ENCODE measurements around the gene NOXO1. TPM values are rescaled to one million over a fixed set of nuclear protein-coding genes. Genes with fewer than 3 reads are reported as not detected.
A peak's percentile ranks its signal among the peaks of the same experiment; 100 is the strongest.

Gene NOXO1
- total RNA-seq, 3 donors from 2014 or later = 0.88 to 0.98 TPM; not detected in 1

DNA sequence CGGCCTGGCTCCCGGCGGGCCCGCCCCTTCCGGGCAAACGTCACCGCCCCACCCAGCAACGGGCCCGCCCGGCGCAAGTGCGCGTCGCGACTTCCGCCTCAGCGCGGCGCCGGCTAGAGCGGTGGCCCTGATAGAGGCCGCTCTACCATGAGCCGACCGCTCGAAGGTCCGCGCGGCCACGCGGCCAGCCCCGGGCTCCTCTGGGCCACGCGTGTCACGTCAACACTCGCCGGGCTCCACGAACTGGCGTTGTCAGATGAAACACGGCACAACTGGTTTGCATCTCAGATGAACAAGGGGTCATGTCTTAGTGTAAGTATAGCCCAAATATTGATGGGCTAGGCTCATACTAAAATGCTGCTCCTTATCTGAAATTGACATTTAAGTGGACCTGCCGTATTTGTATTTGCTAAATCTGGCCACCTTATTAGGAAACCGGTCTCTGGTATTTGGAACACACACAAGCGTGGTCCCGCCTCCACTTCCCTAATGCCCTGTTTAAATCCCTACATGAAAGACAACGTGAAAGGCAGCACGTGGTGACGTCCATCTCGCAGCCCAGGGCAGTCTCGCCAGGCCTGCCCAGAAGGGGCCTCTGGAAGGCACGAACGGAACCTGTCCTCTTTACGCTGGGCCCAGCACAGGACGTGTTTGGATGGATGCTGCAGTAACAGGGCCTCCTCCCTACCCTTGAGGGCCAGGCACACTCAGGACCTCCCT lies 28.7 kb upstream of the NOXO1 start, which contains the start of gene ZNF598:
Gene ZNF598, minus strand, starts transcription at position 31 of the 720 bp plus-strand sequence.
- Histone ChIP-seq H3K27ac (peak within 1 kb of the TSS; percentile 92 to 97), H3K4me1 (peaks cover 9 to 24% of the 10 kb centered on the region in 2 donors), H3K4me3 (peak within 1 kb of the TSS; percentile 87 to 96 (median 87)), H3K9me3 (no peaks in the 10 kb centered on the region), H3K27me3 (no peaks in the 10 kb centered on the region), H3K36me3 (no peaks in the 10 kb centered on the region)
- TF ChIP-seq, protein P1, sequence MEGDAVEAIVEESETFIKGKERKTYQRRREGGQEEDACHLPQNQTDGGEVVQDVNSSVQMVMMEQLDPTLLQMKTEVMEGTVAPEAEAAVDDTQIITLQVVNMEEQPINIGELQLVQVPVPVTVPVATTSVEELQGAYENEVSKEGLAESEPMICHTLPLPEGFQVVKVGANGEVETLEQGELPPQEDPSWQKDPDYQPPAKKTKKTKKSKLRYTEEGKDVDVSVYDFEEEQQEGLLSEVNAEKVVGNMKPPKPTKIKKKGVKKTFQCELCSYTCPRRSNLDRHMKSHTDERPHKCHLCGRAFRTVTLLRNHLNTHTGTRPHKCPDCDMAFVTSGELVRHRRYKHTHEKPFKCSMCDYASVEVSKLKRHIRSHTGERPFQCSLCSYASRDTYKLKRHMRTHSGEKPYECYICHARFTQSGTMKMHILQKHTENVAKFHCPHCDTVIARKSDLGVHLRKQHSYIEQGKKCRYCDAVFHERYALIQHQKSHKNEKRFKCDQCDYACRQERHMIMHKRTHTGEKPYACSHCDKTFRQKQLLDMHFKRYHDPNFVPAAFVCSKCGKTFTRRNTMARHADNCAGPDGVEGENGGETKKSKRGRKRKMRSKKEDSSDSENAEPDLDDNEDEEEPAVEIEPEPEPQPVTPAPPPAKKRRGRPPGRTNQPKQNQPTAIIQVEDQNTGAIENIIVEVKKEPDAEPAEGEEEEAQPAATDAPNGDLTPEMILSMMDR (IDR thresholded peaks at IDR 0.05) = peak in 1 of 3 donors; percentile 6
- TF ChIP-seq POLR2A (IDR thresholded peaks at IDR 0.05) (peak; percentile 77), POLR2AphosphoS5 (IDR thresholded peaks at IDR 0.05) (peak; percentile 85 to 94 (median 89))
- peak; percentile 56 to 74 for DNase-seq (ENCODE audit: low spot score in 2 of 2)
- intact Hi-C loops (cut with DNase I; ENCODE audit: low total_unique reads) = loop anchor here (5.0 kb wide), 1 partner anchor 1803 kb away; no protein-coding TSS in a partner anchor

DNA sequence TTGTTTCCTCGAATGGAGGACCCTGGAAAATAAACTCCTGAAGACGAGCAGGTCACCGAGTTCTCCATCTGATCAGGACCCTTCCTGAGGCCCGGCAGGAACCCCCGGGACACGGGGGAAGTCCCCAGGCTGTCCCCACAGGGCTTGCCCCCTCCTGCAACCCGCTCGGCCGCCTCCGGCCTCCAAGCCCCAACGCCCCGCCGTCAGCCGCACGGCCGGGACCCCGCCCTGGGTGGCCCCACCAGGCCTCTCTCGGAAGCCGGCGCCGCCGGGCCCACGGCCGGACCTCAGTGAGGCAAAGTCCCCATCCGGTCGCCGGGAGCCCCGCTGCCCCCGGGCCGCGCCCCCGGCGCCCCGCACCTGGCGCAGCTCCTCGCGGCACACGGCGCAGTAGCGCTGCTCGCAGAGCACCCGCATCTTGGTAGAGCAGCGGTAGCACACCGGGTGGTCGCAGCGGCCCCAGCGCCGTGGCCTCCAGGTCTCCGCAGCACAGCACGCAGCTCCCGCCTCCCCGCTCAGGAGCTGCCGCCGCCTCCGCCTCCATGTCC lies 28.0 kb upstream of the NOXO1 start:
- no peaks in the 10 kb centered on the region for H3K27me3 ChIP-seq
- peak overlapping the region; percentile 87 to 96 (median 87) for H3K4me3 ChIP-seq
- DNase-seq (ENCODE audit: low spot score in 2 of 2) = no peak
- H3K9me3 ChIP-seq = no peaks in the 10 kb centered on the region
- intact Hi-C loops (cut with DNase I; ENCODE audit: low total_unique reads) = loop anchor here (5.0 kb wide), 1 partner anchor 1802 kb away; no protein-coding TSS in a partner anchor
- no peaks in the 10 kb centered on the region for H3K36me3 ChIP-seq
- H3K27ac ChIP-seq = peak overlapping the region; percentile 92 to 97
- peaks cover 11 to 26% of the 10 kb centered on the region in 2 donors for H3K4me1 ChIP-seq
- TF ChIP-seq POLR2AphosphoS5 (IDR thresholded peaks at IDR 0.05) = no peak
- TF ChIP-seq, protein P1 (IDR thresholded peaks at IDR 0.05) = no peak
- no peak for TF ChIP-seq POLR2A (IDR thresholded peaks at IDR 0.05)

DNA sequence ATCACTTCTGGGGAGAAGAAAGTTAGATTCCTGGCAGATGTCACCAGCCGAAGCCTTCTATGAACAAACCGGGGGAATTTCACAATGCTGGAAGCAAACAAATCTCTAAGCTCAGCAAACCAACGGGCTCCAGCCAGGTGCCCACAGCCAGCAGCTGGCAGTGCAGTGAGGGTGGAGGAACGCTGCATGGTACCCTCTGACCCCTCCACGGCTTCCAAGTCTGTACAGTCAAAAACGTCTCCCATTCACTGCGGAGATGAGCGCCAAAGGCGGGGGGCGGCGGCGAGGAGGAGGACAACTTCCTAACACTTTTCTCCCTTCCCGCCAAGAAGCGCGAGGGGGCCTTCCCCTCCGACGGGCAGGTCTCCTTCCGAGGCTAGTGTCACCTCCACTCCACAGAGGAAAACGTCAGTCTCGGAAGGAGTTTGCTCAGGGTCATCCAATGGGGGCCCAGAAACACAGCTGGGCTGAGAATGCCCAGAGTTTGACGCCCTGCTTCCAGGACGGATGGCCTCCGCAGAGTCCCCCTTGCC lies 27.4 kb upstream of the NOXO1 start:
- H3K36me3 ChIP-seq = no peaks in the 10 kb centered on the region
- H3K4me1 ChIP-seq = peaks cover 13 to 30% of the 10 kb centered on the region in 2 donors
- H3K27ac ChIP-seq = peak overlapping the region; percentile 92 to 97
- peak overlapping the region; percentile 87 to 96 (median 87) for H3K4me3 ChIP-seq
- no peaks in the 10 kb centered on the region for H3K27me3 ChIP-seq
- TF ChIP-seq, protein P1 (IDR thresholded peaks at IDR 0.05) = no peak
- TF ChIP-seq POLR2AphosphoS5 (IDR thresholded peaks at IDR 0.05) (no peak), POLR2A (IDR thresholded peaks at IDR 0.05) (no peak)
- intact Hi-C loops (cut with DNase I; ENCODE audit: low total_unique reads) = loop anchor here (5.0 kb wide), 1 partner anchor 1801 kb away; no protein-coding TSS in a partner anchor
- H3K9me3 ChIP-seq = no peaks in the 10 kb centered on the region
- no peak for DNase-seq (ENCODE audit: low spot score in 2 of 2)

DNA sequence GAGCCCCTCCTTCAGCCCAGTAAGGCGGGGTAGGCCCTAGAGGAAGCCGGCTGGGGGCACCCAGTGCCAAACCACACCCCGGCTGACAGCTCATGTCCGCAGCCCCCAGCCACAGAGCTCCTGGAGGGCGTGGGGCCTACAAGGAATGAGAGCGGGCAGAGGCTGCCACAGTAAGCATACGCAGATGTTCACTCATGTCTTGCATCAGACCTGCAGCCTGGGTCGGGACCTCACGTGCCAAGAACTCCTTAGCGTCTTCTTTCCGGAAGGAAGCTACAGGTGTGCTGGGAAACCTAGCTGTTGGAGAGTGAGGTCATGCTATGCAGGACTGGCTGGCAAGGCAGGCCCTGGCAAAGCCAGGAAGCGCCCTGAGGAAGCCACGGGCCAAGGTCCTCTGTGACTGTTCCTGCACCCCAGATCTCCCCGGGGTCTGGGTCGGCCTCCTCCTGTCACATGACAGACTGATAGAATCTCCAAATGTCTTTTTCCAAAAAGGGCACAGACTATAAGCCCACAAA lies 26.8 kb upstream of the NOXO1 start:
- H3K36me3 ChIP-seq = no peaks in the 10 kb centered on the region
- H3K9me3 ChIP-seq = no peaks in the 10 kb centered on the region
- peak in 1 of 2 donors; percentile 75 for DNase-seq (ENCODE audit: low spot score in 2 of 2)
- H3K27ac ChIP-seq = peak overlapping the region; percentile 59 to 92
- H3K27me3 ChIP-seq = no peaks in the 10 kb centered on the region
- intact Hi-C loops (cut with DNase I; ENCODE audit: low total_unique reads) = loop anchor here (5.0 kb wide), 1 partner anchor 1801 kb away; no protein-coding TSS in a partner anchor
- TF ChIP-seq POLR2A (IDR thresholded peaks at IDR 0.05) (no peak), POLR2AphosphoS5 (IDR thresholded peaks at IDR 0.05) (peak; percentile 26 to 55 (median 53))
- TF ChIP-seq, protein P1 (IDR thresholded peaks at IDR 0.05) = no peak
- peaks cover 13 to 30% of the 10 kb centered on the region in 2 donors for H3K4me1 ChIP-seq
- peak overlapping the region; percentile 87 to 96 (median 87) for H3K4me3 ChIP-seq

Data from breast epithelium (tissue), 4 donors.